HG03439 (cell line): Measurements from ENCODE around the gene TAGAP.

ENCODE experiments used
- ATAC-seq: cut with Tn5 transposase; IDR thresholded peaks from one replicate; pipeline ENCODE4 v1.9.1; 2021; ENCODE audit warnings: mild to moderate bottlenecking, moderate library complexity; ENCODE audit not compliant: unreplicated experiment

TAGAP gene

DNA sequence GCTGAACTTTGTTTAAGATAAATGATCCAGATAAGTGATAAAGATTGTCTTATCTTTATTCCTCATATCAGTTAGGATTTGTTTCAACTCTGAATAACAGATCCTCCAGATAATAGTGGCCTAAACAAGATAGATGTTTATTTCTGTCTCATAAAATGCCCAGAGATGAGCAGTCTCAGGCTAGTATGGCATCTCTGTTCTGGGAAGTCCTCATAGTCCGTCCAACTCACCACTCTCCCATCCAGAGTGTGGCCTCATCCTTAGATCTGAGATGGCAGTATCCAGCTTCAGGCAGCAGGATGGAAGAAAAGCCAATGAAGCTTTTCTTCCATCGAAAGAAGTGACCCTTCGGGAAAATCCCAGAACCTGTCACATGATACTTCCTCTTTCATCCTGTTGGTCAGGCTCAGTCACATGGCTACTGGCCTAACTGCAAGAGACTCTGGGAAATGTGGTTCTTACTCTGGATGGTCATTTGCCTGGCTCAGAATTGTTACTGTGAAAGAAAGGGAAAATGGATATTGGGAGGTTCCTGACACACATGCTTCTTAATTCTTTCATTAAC is 29.4 kb upstream of the TAGAP start:
- ATAC-seq = no peak

DNA sequence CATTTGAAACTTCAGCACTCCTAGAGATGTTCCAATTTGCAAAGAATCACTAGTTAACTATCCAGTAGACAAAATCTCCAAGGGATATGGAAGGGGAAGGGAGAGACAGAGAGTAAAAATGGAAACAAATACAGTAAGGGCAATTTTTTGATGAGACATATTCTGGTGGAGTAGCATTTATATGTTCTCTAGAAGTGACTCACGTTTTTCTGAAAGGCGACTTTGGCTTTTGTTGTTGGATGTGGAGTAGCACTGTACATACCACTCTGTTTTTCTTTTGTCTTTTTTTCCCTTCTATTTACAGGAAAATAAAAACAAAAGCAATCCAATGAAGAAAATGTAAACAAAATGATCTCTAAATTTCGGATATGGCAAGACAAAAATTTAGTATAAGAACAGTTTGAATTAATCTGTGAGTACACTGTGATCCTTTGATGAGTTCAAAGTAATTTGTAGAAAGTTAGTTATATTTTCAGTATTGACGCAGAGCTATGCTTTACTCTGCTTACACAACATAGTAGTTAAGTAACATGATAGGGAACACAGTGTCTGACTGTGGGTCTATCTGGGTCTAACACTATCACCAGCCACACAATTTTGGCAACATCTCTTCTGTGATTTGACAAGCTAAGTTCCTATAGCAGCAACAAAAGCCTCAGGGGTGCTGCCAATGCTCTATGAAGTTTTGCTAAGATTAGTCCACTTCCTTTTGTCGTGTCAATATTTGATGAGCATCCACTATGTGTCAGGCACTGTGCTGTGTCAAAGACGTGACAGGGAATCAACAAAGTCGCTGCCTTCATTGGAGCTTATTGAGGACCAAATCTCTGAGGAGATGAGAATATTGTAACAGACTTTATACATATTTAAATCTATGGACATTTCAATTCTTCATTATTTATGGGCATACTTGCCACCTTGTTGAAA is 27.3 kb upstream of the TAGAP start:
- ATAC-seq = no peak

DNA sequence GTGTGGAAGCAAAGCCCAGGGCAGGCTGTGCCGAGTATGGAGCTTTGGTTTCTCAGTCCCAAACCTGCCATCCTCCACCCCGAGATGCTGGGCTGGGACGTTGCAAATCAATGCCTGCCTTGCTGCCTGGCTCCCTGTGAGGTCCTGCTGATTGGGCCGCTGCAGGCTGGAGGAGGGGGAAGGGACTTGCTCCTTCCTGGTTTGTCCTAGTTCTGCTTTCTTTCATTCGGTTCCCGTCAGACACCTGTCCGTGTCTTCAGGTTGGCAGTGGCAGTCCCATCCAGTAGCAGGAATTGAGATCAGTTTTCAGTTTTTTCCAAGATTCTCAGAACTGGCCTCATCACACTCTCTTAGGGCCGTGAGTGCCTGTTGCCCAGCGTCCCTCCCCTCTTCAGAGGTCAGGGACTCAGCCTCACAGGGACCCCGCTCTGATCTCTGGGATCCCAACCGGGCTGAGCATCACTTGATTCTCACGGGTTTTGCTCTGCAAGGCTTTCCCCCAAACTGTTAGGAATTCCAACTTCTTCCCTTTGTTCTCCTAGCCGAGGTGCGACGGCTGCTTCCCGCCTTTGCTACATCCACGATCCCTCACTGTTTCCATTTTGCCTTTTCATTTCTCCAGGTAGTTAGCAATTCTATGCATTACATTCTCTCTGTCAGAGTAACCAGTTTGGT is 24.2 kb upstream of the TAGAP start:
- no peak for ATAC-seq

DNA sequence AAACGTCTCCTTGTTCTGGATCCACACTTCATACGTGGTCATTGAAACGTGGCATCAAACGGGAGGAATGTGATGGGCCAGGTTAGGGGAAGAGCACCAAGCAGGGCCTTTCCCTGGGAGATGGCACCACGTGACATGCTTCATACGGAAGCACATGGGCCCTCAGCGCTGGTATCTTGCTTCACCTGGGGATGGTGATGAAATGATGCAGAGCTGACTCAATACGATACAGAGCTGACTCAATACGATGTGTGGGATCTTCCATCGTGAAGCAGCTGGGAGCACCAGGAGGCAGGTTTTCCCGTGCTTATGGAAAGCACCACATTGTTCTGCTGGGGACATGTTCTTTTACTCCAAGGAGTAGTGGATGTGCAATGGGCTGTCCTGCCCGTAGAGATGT is 22.5 kb upstream of the TAGAP start:
- no peak for ATAC-seq

DNA sequence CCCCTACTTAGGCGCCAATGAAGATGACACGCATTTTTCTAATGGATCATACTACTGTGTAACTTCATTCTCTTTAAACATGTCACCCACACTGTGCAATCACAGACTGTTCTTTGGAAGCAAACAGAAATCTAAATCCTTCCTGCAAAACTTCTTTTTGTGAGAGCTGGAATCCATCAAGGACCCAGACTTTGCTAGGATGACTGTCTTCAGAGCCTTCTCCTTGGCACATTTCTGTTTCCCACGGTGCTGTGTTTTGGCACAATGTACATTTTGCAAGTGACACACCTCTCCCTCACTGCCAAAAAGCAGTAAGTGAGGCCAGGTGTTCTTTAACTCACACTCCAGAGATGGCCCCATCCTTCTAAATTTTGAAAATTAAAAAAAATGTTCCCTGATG is 21.7 kb upstream of the TAGAP start:
- no peak for ATAC-seq

DNA sequence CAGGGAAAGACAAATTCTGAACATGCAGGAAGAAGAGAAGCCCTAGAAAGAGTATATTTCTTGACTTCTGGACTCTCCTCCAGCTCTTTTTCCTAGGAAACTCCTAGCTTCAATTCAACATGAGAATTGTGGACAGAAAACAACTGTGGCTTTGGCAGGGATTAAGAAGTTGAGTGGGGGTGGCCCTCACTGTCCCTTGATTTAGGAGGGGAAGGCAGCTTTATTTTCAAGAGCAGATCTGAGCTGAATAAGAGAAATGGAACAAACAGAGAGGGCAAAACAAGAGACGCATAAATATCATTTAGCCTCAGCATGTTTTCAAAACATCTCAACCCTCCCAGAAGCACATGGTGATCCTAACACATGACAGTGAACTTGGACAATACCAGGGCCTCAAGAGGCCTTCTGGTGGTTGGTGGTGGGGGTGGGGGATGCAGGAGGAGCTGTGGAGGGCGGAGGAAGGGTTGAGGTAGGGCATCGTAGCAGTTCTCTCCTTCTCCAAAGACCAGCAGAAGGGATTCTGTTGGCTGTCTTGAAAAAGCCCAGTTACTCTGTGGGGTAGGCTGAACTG is 21.1 kb upstream of the TAGAP start:
- no peak for ATAC-seq

DNA sequence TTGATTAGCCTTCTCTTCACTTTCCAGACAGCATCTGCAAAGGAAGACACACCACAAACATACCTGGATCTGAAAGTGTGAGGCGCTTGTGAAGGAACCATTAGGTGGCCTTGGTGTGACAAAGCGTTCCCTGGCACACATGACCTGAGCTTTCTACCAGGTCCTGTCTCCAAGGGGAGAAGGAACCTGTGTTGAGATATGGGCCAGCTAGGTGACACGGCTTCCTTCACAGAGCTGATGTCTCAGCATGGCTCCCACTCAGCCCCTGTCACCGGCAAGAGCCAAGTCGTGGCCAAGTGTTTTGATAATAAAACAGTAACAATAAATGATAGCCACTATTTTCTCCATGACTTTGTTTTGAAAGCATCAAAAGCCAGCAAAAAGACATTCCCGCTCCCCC is 20.3 kb upstream of the TAGAP start:
- ATAC-seq = no peak

DNA sequence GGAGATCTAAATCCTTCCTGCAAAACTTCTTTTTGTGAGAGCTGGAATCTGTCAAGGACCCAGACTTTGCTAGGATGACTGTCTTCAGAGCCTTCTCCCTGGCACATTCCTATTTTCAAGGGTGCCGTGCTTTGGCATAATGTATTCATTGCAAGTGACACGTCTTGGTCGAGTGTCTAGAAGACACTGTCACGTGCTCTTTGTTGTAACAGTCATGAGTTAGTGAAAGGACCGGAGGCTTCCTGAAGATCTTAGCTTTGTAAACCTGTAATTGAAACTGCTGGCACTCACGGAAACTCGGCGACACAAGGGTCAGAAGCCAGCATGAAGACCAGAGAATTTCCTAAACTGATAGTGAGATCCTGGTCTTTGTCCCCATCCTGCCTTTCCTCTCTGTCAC is 19.7 kb upstream of the TAGAP start:
- ATAC-seq = no peak

DNA sequence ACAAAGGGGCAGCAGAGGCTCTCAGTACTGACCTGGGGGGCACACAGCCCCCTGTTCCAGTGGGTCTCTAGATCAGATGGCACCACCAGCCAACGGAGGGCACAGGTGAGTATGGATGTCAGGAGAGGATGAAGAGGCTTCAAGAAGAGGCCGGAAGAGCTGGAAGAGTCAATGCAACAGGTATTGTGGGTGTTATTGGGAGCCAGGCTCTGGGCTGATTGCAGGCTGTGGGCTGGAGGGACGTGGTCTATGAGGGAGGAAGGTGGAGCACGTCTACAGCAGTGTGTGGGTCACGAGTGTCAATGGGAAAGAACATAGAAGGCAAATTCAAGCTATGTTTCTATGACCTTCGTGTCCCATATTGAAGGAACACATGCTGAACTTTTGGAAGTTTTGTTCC is 18.8 kb upstream of the TAGAP start:
- no peak for ATAC-seq

DNA sequence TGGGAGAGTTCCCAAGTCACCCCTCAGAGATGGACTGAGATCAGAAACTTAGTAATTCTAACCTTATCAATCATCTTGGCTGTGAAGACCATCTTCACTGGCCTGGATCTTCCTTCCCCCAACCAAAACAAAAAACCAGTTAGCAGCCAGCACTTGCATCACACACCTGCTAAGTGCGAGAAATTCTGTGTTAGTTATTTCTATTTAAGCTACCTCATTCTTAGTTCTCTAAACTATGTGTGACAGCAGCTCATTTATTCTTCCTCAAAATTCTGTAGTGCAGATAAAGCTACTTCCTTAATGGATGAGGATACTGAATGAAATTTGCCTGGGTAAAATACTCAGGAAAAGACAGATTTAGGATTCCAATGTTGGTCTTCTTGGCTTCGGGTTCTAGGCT is 18.2 kb upstream of the TAGAP start:
- ATAC-seq = no peak

DNA sequence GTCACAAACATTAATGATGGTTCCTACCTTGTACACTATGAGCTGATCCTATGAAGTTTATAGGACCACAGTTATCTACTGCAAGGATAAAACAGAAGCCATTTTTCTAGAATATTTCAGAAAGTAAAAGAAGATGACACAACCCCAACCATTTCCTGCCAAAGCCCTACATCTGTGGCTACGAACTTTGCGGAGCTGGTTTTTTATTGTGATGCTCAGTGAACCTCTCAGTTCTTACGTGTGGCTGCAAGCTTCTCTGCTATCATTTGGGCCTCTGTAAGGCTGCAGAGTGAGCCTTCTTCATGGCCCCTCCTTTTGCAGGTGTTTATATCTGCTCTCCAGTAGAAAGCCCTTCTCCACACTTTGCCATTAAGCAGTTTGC is 17.8 kb upstream of the TAGAP start:
- ATAC-seq = no peak

DNA sequence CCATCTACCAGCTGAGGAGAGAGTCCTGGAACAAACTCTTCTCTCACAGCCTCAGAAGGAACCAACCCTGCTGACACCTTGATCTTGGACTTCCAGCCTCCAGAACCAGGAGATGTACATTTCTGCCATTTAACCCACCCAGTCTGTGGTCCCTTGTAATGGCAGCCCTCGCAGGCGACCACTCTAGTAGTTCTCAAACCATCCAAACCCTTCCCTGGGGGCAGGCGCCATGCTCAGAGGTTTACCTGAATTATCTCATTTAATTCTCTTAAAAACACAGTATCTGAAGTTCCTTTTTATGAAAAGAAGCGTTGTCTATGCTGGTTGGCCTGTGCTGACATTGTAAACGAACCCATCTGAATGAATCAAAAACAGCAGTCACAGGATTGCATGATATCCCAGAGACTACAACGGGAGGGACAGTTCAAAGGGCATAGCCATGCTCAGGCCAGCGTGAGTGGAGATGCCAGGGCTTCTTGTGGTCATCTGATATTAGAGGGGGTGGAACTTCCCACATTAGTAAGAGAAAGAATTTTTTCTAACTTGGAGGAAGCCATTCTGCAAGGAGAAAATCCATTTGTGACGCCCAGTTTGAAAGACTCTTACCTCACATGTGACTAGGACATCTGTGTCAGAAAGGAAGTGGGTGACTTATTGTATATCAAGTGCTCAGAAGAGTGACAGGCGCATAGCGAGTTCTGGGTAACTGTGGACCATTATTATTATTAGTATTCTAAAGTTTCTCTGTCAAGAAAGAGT is 17.2 kb upstream of the TAGAP start:
- ATAC-seq = no peak

DNA sequence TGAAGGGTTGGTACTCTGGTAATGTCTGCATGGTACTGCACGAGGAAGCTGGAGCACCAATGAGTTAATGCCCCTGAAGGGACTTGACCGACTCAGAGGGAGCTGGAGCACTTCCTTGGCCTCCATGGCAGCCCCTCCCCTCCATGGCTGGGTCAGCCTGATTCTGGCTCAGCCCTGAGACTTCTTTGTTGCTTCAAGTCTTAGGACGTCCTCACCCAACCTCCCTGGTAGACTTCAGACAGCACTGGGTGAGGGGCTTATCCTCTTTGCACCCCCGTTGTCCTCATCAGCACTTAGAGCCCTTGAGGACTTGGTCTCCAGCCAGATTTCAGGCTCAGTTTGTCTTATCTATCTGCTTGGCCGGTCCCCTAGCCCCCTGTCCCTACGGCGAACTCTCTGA is 16.4 kb upstream of the TAGAP start:
- no peak for ATAC-seq

DNA sequence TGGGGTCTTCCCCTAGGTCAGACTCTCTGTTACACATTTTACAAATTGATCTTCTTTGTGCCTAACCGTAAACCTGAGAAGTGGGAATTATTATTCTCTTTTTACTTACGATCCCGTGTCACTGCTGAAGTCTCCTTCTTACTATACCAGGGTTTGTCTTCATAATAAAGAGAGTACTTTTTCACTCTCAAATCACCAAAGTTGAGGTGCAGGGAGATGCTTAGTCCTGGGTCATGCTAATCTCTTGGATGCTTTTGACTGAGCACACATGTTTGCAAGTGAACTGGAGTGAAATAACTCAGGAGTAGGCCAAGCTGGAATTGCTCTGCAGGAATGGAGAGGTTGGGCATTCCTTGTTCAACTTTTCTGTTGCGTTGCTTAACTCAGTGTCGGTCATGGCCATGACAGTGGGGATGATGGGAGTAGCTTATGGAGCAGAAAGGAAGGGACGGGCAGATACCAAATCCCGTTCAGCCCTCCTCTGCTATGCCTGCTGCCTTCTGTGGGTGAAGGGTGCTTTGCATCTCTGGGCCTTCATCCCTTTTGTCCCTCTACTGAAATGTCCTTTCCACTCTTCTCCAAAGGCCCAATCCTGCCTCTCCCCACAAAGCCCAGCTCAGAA is 15.2 kb upstream of the TAGAP start:
- ATAC-seq = no peak

DNA sequence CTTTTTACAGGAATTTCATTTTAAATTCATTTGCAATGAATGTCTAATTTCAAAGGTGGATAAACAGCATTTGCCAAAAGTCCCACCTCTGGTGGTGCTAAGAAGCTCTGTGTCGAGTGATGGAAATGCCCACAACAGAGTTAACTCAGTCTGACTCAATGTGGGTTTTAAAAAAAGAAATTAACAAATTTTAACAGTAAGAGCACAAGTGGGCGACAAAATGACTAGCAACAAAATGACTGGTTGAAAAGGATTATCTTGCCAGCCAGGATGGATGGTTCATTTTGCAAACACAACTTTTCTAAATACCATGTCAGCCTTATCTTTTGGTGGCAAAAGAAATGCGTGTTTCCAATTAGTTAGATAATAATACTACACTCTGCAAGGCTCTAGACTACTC is 14.3 kb upstream of the TAGAP start:
- no peak for ATAC-seq

DNA sequence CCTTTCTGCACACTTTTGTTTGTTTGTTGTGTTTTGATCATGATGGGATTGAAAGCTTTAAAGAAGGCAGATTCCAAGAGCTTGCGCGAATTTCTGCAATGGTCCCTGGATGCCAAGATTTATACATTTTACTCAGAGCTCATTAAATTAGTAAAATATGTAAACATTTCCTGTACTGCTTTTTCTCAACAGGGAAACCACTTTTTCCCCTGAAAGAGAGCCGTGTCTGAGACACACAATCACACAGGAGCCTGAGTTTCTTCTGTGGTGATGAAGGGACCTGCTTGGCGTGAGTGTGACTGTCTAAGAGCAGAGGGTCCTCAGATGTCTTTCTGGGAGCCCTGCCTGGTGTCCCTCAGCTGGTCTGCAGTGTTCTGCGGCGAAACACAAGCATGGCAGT is 12.1 kb upstream of the TAGAP start:
- ATAC-seq = no peak

DNA sequence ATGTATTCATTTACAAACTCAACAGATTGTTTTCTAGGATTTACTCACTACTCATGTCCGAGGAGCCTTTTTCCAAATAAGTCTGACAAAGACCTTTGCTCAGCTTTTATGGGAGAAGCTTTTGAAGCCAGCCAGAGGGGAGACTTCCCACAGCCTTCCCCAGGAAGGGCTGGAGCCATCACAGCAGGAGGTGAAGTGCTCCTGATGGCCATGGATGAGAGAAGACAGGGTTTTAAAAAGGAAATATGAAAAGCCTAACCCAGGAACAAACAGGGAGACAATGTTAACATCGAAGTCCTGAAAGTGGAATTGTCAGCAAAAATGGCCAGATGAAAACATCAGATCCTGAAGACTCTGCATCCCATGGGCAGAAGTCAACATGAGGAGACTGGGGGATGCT is 11.6 kb upstream of the TAGAP start:
- no peak for ATAC-seq

DNA sequence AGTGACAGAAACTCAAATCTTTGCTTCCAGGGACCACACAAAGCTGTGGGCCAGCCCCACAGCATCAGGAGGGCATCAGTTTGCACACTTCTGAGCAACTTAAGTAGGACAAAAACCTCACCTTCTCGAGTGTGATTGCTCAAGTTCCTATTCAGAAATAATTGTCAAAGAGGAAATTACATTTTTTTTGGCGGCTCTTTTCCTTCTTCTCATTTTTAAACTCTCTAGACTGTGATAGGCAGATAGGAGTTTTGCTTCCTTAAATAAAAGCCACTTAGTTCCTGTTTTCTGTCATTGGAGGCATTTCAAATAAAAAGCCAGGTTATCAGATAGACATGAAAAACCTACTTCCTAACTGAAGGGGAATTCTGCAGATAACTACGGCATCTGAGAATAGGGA is 11.2 kb upstream of the TAGAP start:
- no peak for ATAC-seq

DNA sequence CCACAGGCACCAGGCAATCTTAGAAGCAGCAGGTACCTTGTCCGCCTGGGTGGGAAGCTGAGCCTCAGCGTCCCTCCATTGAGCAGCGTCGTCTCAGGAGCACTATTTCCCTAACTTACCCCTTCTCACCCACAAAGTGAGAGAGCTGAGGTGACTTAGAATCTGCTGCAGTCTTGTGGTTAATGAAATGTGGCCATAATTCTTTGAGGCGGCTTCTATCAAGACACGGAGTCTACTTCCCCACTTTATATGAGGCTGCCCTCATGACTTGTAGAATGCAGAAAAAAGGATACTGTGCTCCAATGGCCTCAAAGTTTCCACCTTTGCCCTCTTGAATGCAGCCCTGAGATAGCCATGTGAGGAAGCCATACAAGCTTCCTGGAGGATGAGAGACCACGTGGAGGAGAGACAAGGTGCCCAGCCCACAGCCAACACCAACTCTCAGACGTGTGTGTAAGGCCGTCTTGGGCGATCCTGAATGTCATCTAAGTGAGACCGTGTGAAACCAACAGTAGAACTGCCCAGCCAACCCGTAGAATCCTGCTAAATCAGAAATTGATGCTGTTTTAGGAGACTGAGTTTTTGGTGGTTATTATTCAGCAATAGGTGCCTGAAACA is 9.1 kb upstream of the TAGAP start:
- no peak for ATAC-seq

DNA sequence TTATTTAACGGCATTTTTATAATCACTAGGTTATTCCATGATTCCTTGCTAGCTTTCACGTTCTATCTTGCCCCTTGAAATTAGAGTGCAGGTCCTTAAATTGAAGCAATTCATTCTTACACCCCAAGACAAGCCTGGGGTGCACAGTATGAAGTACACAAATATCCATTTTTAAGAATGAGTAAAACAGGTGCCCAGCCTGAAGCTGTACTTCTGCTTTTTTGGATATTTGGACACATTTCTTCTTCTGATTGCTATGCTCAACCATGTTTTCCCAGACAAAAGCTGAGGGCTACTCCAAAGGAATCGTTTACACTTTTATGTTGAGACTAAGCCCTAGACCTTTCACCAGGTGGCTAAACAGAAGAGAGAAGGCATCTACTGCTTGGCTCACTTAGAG is 7.9 kb upstream of the TAGAP start:
- ATAC-seq = no peak
